ENCODE measurements around the gene PPM1N. TPM values are rescaled to one million over a fixed set of nuclear protein-coding genes. Genes with fewer than 3 reads are reported as not detected.

Gene PPM1N
- total RNA-seq, 1 experiment from 2014 or later, result 5.2 TPM

DNA sequence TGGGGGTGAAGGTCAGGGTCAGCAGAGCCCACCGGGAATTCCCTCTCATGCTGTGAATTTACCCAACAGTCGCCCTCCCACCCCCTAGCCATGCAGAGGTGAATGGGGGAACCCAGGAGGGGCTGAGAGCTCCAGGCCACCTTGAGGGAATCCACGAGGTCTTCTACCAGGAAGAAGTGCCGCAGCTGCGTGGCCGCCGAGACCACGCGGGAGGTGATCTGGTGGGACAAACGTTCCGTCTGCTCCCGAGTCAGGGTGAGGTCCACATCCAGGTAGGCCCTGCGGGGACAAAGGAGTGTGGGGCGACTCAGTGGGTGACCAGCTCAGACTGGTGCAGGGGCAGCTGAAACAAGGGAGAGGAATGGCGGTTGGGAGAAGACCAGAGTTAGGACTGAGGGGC is 9.5 kb upstream of the PPM1N start:
- Histone ChIP-seq H2AFZ (ENCODE audit: low read depth, low read length, poor library complexity, severe bottlenecking) (no peak overlapping the region), H3K36me3 (ENCODE audit: control insufficient read depth in 1 of 2, insufficient read depth in 2 of 2, low read length in 2 of 2) (no peaks in the 10 kb centered on the region), H3K9ac (ENCODE audit: low read length) (no peak overlapping the region), H3K9me2 (ENCODE audit: insufficient read depth) (no peaks in the 10 kb centered on the region), H3K27me3 (ENCODE audit: insufficient read depth, low read length) (no peaks in the 10 kb centered on the region), H3K4me1 (ENCODE audit: control insufficient read depth in 1 of 2, insufficient read depth in 2 of 2, low read length in 2 of 2) (peaks cover 17 to 42% of the 10 kb centered on the region in 2 experiments), H3K79me2 (ENCODE audit: insufficient read depth, low read length) (no peaks in the 10 kb centered on the region), H3K4me2 (ENCODE audit: low read length) (no peak overlapping the region), H3K4me3 (replicated peaks in 1 of 2; ENCODE audit: low read depth in 1 of 2, low read length in 2 of 2) (no peak overlapping the region), H3K27ac (ENCODE audit: low read depth, low read length) (no peak overlapping the region), H3K9me3 (ENCODE audit: control insufficient read depth in 1 of 2, insufficient read depth in 1 of 2, low read depth in 1 of 2, low read length in 2 of 2) (no peaks in the 10 kb centered on the region), H4K20me1 (ENCODE audit: insufficient read depth) (no peaks in the 10 kb centered on the region)
- TF ChIP-seq POLR2AphosphoS5 (IDR thresholded peaks at IDR 0.05; ENCODE audit: low read depth, low read length) (no peak), CTCF (IDR thresholded peaks at IDR 0.05 in 2 of 3, conservative IDR thresholded peaks at IDR 0.05 in 1 of 3; ENCODE audit: borderline replicate concordance in 1 of 3, insufficient read depth in 1 of 3, low read depth in 2 of 3, low read length in 2 of 3) (no peak), REST (IDR thresholded peaks at IDR 0.05; ENCODE audit: low read depth) (no peak), ZNF274 (IDR thresholded peaks at IDR 0.05; ENCODE audit: low read depth, low read length) (no peak), EZH2phosphoT487 (IDR thresholded peaks at IDR 0.05; ENCODE audit: borderline replicate concordance) (no peak), JUND (IDR thresholded peaks at IDR 0.05) (no peak), YY1 (IDR thresholded peaks at IDR 0.05; ENCODE audit: extremely low read depth, insufficient replicate concordance, low read depth, low read length) (no peak), ZFX (IDR thresholded peaks at IDR 0.05) (no peak), EZH2 (IDR thresholded peaks at IDR 0.05) (no peak), ELF1 (IDR thresholded peaks at IDR 0.05; ENCODE audit: borderline replicate concordance, low read depth) (no peak), MAX (IDR thresholded peaks at IDR 0.05) (no peak), ZBTB33 (IDR thresholded peaks at IDR 0.05; ENCODE audit: extremely low read depth, insufficient replicate concordance, low read length) (no peak), TCF7L2 (IDR thresholded peaks at IDR 0.05; ENCODE audit: borderline replicate concordance, extremely low read depth, insufficient read depth, insufficient read length) (no peak), CBX3 (IDR thresholded peaks at IDR 0.05; ENCODE audit: low read depth) (no peak)
- TF ChIP-seq, protein P1, sequence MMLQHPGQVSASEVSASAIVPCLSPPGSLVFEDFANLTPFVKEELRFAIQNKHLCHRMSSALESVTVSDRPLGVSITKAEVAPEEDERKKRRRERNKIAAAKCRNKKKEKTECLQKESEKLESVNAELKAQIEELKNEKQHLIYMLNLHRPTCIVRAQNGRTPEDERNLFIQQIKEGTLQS (IDR thresholded peaks at IDR 0.05), result no peak
- DNase-seq (ENCODE audit: low read depth, low spot score) (no peak), ATAC-seq (no peak)
- intact Hi-C loops (cut with micrococcal nuclease), result no loop called here
- RAD21 ChIA-PET (ENCODE audit: low non-redundant PET in 1 of 2, low total read pairs in 2 of 2, uncharacterized antibody in 2 of 2, unreplicated experiment in 2 of 2), result no interaction called here
- BruUV-seq (replicated peaks), result no TSS peak
- CTCF ChIA-PET, result interaction anchor here (1.5 kb wide), 1 partner anchor 10 kb away, joined by 4 read pairs; no protein-coding TSS in a partner anchor
- POLR2A ChIA-PET, result no interaction called here
